ENCODE data around the gene RBM48.
A peak's percentile ranks its signal among the peaks of the same experiment; 100 is the strongest.

RBM48 gene

DNA sequence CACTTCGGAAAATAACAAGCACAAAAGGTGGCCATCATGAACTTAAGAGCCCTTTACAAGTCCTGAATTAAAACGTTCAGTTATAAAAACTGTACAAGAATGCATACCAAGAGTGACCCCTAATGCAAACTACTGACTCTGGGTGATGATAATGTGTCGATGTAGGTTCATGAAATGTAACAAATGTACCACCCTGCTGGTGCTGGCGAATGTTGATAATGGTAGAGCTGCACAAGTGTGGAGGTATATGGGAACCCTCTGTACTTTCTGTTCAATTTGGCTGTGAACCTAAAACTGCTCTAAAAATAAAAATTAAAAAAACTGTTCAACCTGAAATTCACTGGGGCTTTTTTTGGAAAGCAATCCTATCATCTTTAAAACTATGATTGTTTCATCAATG lies 58.2 kb downstream of the RBM48 start:
- Histone ChIP-seq H2BK5ac (ENCODE audit: low read depth, low read length, poor library complexity) (no peak overlapping the region), H3K36me3 (ENCODE audit: control insufficient read depth in 1 of 2, insufficient read depth in 2 of 2, low read length in 2 of 2) (peaks cover 0 to 2% of the 10 kb centered on the region in 2 experiments), H3K4ac (ENCODE audit: low read depth, low read length) (peak overlapping the region; percentile 84), H3K27ac (ENCODE audit: low read depth, low read length) (no peak overlapping the region), H3K9me3 (ENCODE audit: insufficient read depth, low read depth, low read length) (no peaks in the 10 kb centered on the region), H4K12ac (ENCODE audit: low read depth, low read length) (no peak overlapping the region), H3K4me2 (ENCODE audit: low read length) (no peak overlapping the region), H3K18ac (ENCODE audit: low read length) (no peak overlapping the region), H3K27me3 (ENCODE audit: insufficient read depth, low read length) (no peaks in the 10 kb centered on the region), H3K14ac (ENCODE audit: low read length) (no peak overlapping the region), H2BK120ac (ENCODE audit: insufficient read depth, low read length, poor library complexity) (no peak overlapping the region), H3K23ac (ENCODE audit: low read length) (no peak overlapping the region), H4K91ac (ENCODE audit: low read depth, low read length) (no peak overlapping the region), H3K79me2 (ENCODE audit: control insufficient read depth, insufficient read depth, low read length, poor library complexity) (peaks cover 9% of the 10 kb centered on the region), H3K4me3 (ENCODE audit: low read depth, low read length) (no peak overlapping the region), H2AFZ (ENCODE audit: insufficient read depth, low read length, poor library complexity) (no peak overlapping the region), H2AK5ac (ENCODE audit: low read length) (no peak overlapping the region), H4K8ac (ENCODE audit: low read depth, low read length) (no peak overlapping the region), H3K79me1 (ENCODE audit: low read length) (peaks cover 5% of the 10 kb centered on the region), H3K4me1 (ENCODE audit: control insufficient read depth in 1 of 2, insufficient read depth in 2 of 2, low read length in 2 of 2) (peaks cover 0 to 3% of the 10 kb centered on the region in 2 experiments), H3K9ac (ENCODE audit: low read length) (no peak overlapping the region), H2BK12ac (ENCODE audit: low read length) (no peak overlapping the region)
- no peak for DNase-seq
- no CpG with 5 or more reads among the region's 4 CpGs for WGBS (ENCODE audit: extremely low coverage, insufficient coverage, insufficient read length)

Data from trophoblast cell (in vitro differentiated cells and primary cell).